ENCODE data around the gene CHRDL2.

The CHRDL2 gene

DNA sequence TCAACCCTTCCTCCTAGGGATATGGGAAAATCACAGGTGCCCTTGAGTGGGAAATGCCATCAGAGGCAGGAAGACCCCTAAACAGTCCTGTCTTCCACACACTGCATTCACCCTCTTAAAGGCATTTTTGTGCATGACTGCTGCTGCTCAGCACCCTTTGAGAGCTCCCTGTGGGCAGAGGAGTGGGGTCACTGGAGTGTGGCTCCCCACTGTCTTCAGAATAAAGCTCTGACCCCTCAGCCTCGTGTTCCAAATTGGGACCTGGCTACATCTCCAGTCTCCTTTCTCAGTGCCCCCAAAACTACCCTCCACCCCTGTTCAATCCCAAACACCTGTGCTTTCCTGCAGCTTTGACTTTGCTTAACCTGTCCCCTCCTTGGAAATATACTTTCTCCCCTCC is 46.6 kb downstream of the CHRDL2 start:
- TF ChIP-seq POLR2AphosphoS5 (IDR thresholded peaks at IDR 0.05; ENCODE audit: low read depth, low read length) (no peak), TAF1 (IDR thresholded peaks at IDR 0.05; ENCODE audit: borderline replicate concordance, insufficient read depth, low read length) (no peak), REST (IDR thresholded peaks at IDR 0.05; ENCODE audit: insufficient read depth in 1 of 2, low read depth in 2 of 2, low read length in 2 of 2) (no peak)

- no peak for TF ChIP-seq POLR2AphosphoS5 (IDR thresholded peaks at IDR 0.05; ENCODE audit: low read depth, low read length)
- no peak for TF ChIP-seq FOXP2 (optimal IDR thresholded peaks at IDR 0.05; ENCODE audit: borderline replicate concordance, extremely low read depth, extremely low read length, insufficient read depth)
- no peak for TF ChIP-seq TAF1 (IDR thresholded peaks at IDR 0.05; ENCODE audit: borderline replicate concordance, insufficient read depth, low read length)
- TF ChIP-seq SIN3A (IDR thresholded peaks at IDR 0.05; ENCODE audit: borderline replicate concordance, insufficient read depth, low read length): no peak
- no peak for TF ChIP-seq REST (IDR thresholded peaks at IDR 0.05; ENCODE audit: insufficient read depth in 1 of 2, low read depth in 2 of 2, low read length in 2 of 2)
Measured at GRCh38 chr11:74683941-74684481, 47.2 kb downstream of the CHRDL2 start.

DNA sequence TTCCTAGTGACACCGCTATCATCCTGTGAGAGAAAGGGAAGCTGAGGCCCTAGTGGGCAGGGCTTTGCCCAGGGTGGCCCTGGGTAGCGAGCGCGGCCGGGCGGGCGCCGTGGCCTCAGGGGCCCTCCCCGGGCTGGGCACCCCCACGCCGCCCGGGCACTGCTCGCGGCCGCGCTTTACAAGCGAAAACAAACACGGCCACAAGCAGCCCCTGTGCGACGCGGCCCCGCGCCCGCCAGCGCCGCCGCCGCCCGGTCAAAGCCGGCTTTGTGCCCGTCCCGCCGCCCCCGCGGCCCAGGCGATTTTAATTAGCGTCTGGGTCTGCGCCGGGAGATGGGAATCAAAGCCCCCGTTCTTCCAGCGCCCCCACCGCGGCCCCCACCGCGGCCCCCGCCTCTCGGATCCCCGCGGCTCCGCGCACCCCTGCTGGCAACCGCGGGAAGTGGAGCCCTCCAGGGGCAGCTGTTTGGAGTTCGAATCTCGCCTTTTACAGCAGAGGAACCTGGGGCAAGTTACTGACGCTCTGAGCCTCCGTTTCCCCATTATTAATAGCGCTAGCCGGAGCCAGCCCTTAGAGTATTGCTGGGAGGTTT is 47.9 kb downstream of the CHRDL2 start:
- TF ChIP-seq TAF1 (IDR thresholded peaks at IDR 0.05; ENCODE audit: borderline replicate concordance, insufficient read depth, low read length): no peak
- TF ChIP-seq SIN3A (IDR thresholded peaks at IDR 0.05; ENCODE audit: borderline replicate concordance, insufficient read depth, low read length): no peak
- TF ChIP-seq FOXP2 (optimal IDR thresholded peaks at IDR 0.05; ENCODE audit: borderline replicate concordance, extremely low read depth, extremely low read length, insufficient read depth): no peak
- TF ChIP-seq POLR2AphosphoS5 (IDR thresholded peaks at IDR 0.05; ENCODE audit: low read depth, low read length): no peak
- TF ChIP-seq REST (IDR thresholded peaks at IDR 0.05; ENCODE audit: insufficient read depth in 1 of 2, low read depth in 2 of 2, low read length in 2 of 2): no peak

GRCh38 chr11:74682731-74683278 is 48.4 kb downstream of the CHRDL2 start:
- TF ChIP-seq SIN3A (IDR thresholded peaks at IDR 0.05; ENCODE audit: borderline replicate concordance, insufficient read depth, low read length) (no peak), FOXP2 (optimal IDR thresholded peaks at IDR 0.05; ENCODE audit: borderline replicate concordance, extremely low read depth, extremely low read length, insufficient read depth) (no peak), TAF1 (IDR thresholded peaks at IDR 0.05; ENCODE audit: borderline replicate concordance, insufficient read depth, low read length) (no peak), POLR2AphosphoS5 (IDR thresholded peaks at IDR 0.05; ENCODE audit: low read depth, low read length) (no peak), REST (IDR thresholded peaks at IDR 0.05; ENCODE audit: insufficient read depth in 1 of 2, low read depth in 2 of 2, low read length in 2 of 2) (no peak)

All from PFSK-1 (cell line).